Mesenchymal stem cell (in vitro differentiated cells and primary cell): ENCODE data around the gene ASTN2.

Experiments used
- DNase-seq: peaks from one replicate; pipeline ENCODE4 v3.0.0-alpha.2; 2013
- H2AFZ ChIP-seq: one replicate; pipeline ENCODE4 v1.6.1; 2013; ENCODE audit warnings: low read depth, mild to moderate bottlenecking, control low read depth, inconsistent platforms, low read length, moderate library complexity
- H2AK5ac ChIP-seq: 2 replicates; pipeline ENCODE4 v1.6.1; 2013; ENCODE audit warnings: low read length, moderate library complexity, mild to moderate bottlenecking, inconsistent platforms; ENCODE audit not compliant: severe bottlenecking
- H2BK120ac ChIP-seq: one replicate; pipeline ENCODE4 v1.6.1; 2013; ENCODE audit warnings: low read depth, mild to moderate bottlenecking, inconsistent platforms, low read length, moderate library complexity
- H2BK12ac ChIP-seq, 2 experiments: one replicate each; pipeline ENCODE4 v1.6.1; 2013; ENCODE audit warnings: inconsistent platforms in 2 of 2, low read length in 2 of 2, mild to moderate bottlenecking in 2 of 2, moderate library complexity in 2 of 2, control low read depth in 1 of 2
- H2BK15ac ChIP-seq: one replicate; pipeline ENCODE4 v1.6.1; 2013; ENCODE audit warnings: mild to moderate bottlenecking, low read depth, inconsistent platforms; ENCODE audit not compliant: poor library complexity, severe bottlenecking
- H2BK5ac ChIP-seq: 2 replicates; pipeline ENCODE4 v1.6.1; 2013; ENCODE audit warnings: low read depth, mild to moderate bottlenecking, low read length, control low read depth, inconsistent platforms; ENCODE audit not compliant: poor library complexity, severe bottlenecking
- H3K14ac ChIP-seq, 2 experiments: one replicate each; pipeline ENCODE4 v1.6.1; 2013; ENCODE audit warnings: inconsistent platforms in 2 of 2, low read length in 2 of 2, control low read depth in 1 of 2, mild to moderate bottlenecking in 1 of 2, moderate library complexity in 1 of 2
- H3K18ac ChIP-seq, 2 experiments: one replicate each; pipeline ENCODE4 v1.6.1; 2013; ENCODE audit warnings: inconsistent platforms in 2 of 2, low read length in 2 of 2, control low read depth in 1 of 2, low read depth in 1 of 2, mild to moderate bottlenecking in 1 of 2
- H3K23ac ChIP-seq, 2 experiments: one replicate each; pipeline ENCODE4 v1.6.1; 2013; ENCODE audit warnings: inconsistent platforms in 2 of 2, low read length in 2 of 2, mild to moderate bottlenecking in 2 of 2, moderate library complexity in 2 of 2, control low read depth in 1 of 2
- H3K27ac ChIP-seq: 2 replicates; pipeline ENCODE4 v1.5.1; 2013; ENCODE audit warnings: mild to moderate bottlenecking, moderate library complexity, low read length, control low read depth, inconsistent platforms; ENCODE audit not compliant: poor library complexity, severe bottlenecking
- H3K27me3 ChIP-seq, 2 experiments: 2 replicates each; pipeline versions ENCODE4 v1.6.1 to v1.7.0; 2013; ENCODE audit warnings: low read length in 2 of 2, mild to moderate bottlenecking in 2 of 2, moderate library complexity in 2 of 2, control low read depth in 1 of 2, inconsistent platforms in 1 of 2; ENCODE audit not compliant: control insufficient read depth in 1 of 2, insufficient read depth in 1 of 2
- H3K36me3 ChIP-seq, 2 experiments: 2 replicates each; pipeline versions ENCODE4 v1.6.1 to v1.7.0; 2013; ENCODE audit warnings: low read length in 2 of 2, control low read depth in 1 of 2, inconsistent platforms in 1 of 2, low read depth in 1 of 2, mild to moderate bottlenecking in 1 of 2; ENCODE audit not compliant: insufficient read depth in 2 of 2, control insufficient read depth in 1 of 2
- H3K4ac ChIP-seq, 2 experiments: one replicate each; pipeline ENCODE4 v1.6.1; 2013; ENCODE audit warnings: inconsistent platforms in 2 of 2, low read length in 2 of 2, mild to moderate bottlenecking in 2 of 2, moderate library complexity in 2 of 2, control low read depth in 1 of 2, low read depth in 1 of 2
- H3K4me1 ChIP-seq: 2 replicates; pipeline ENCODE4 v1.6.1; 2013; ENCODE audit warnings: low read depth, low read length, control low read depth; ENCODE audit not compliant: control insufficient read depth, insufficient read depth
- H3K4me2 ChIP-seq: 2 replicates; pipeline ENCODE4 v1.6.1; 2013; ENCODE audit warnings: low read length, mild to moderate bottlenecking, inconsistent platforms; ENCODE audit not compliant: poor library complexity, severe bottlenecking
- H3K4me3 ChIP-seq, 2 experiments: 2 replicates each; pipeline versions ENCODE4 v1.5.1 to v1.7.0; 2013; ENCODE audit warnings: low read length in 2 of 2, mild to moderate bottlenecking in 2 of 2, control low read depth in 1 of 2, low read depth in 1 of 2; ENCODE audit not compliant: insufficient read depth in 1 of 2
- H3K79me1 ChIP-seq: replicated peaks from 2 replicates; pipeline ENCODE4 v1.6.1; 2013; ENCODE audit warnings: mild to moderate bottlenecking, control low read depth, low read length, inconsistent platforms; ENCODE audit not compliant: poor library complexity, severe bottlenecking
- H3K9ac ChIP-seq: 2 replicates; pipeline ENCODE4 v1.7.0; 2013; ENCODE audit warnings: mild to moderate bottlenecking, low read length, moderate library complexity
- H3K9me3 ChIP-seq: 2 replicates; pipeline ENCODE4 v1.7.0; 2013; ENCODE audit warnings: mild to moderate bottlenecking, low read length; ENCODE audit not compliant: control insufficient read depth
- H4K8ac ChIP-seq: one replicate; pipeline ENCODE4 v1.6.1; 2013; ENCODE audit warnings: inconsistent platforms, mild to moderate bottlenecking, low read length, moderate library complexity
- H4K91ac ChIP-seq: one replicate; pipeline ENCODE4 v1.6.1; 2013; ENCODE audit warnings: mild to moderate bottlenecking, low read length, inconsistent platforms
- WGBS: methylation state at CpG from one replicate; pipeline ENCODE4 v1.1.7; 2013; ENCODE audit warnings: mixed read lengths; 5-methylcytosine and 5-hydroxymethylcytosine counted together

Gene ASTN2

GRCh38 chr9:116749176-116749575 is 665.7 kb downstream of the ASTN2 start:
- Histone ChIP-seq H2BK15ac (no peak overlapping the region), H3K18ac (no peak overlapping the region), H4K91ac (no peak overlapping the region), H3K9me3 (no peaks in the 10 kb centered on the region), H3K27me3 (no peaks in the 10 kb centered on the region), H3K4me1 (no peaks in the 10 kb centered on the region), H3K36me3 (no peaks in the 10 kb centered on the region), H3K27ac (no peak overlapping the region), H3K9ac (no peak overlapping the region), H3K14ac (no peak overlapping the region), H2AK5ac (no peak overlapping the region), H2BK120ac (no peak overlapping the region), H3K4ac (no peak overlapping the region), H4K8ac (no peak overlapping the region), H2AFZ (no peak overlapping the region), H2BK5ac (no peak overlapping the region), H2BK12ac (no peak overlapping the region), H3K79me1 (no peaks in the 10 kb centered on the region), H3K4me3 (no peak overlapping the region), H3K23ac (no peak overlapping the region), H3K4me2 (no peak overlapping the region)
- DNase-seq, result no peak
- 93% methylated on average over 3 of the region's 3 CpGs for WGBS

- Histone ChIP-seq H3K9me3 (no peaks in the 10 kb centered on the region), H2BK5ac (no peak overlapping the region), H3K4me2 (no peak overlapping the region), H2AFZ (no peak overlapping the region), H3K9ac (no peak overlapping the region), H3K4me1 (peaks cover 1% of the 10 kb centered on the region), H3K23ac (no peak overlapping the region), H2BK12ac (no peak overlapping the region), H4K91ac (no peak overlapping the region), H3K14ac (no peak overlapping the region), H3K4me3 (no peak overlapping the region), H3K27me3 (peaks cover 0 to 7% of the 10 kb centered on the region in 2 experiments), H3K79me1 (no peaks in the 10 kb centered on the region), H3K27ac (no peak overlapping the region), H2BK15ac (no peak overlapping the region), H3K4ac (no peak overlapping the region), H2AK5ac (no peak overlapping the region), H4K8ac (no peak overlapping the region), H3K36me3 (no peaks in the 10 kb centered on the region), H2BK120ac (no peak overlapping the region), H3K18ac (no peak overlapping the region)
- no peak for DNase-seq
- WGBS, result 79% methylated on average over 2 of the region's 2 CpGs
Measured at GRCh38 chr9:116741742-116742141, 673.1 kb downstream of the ASTN2 start.

GRCh38 chr9:116741086-116741740 is 673.6 kb downstream of the ASTN2 start:
- H3K9me3 ChIP-seq, result no peaks in the 10 kb centered on the region
- H3K18ac ChIP-seq, result no peak overlapping the region
- no peak overlapping the region for H2AK5ac ChIP-seq
- H3K79me1 ChIP-seq, result no peaks in the 10 kb centered on the region
- peaks cover 1% of the 10 kb centered on the region for H3K4me1 ChIP-seq
- no peak overlapping the region for H4K8ac ChIP-seq
- DNase-seq, result no peak
- WGBS, result 72% methylated on average over 2 of the region's 3 CpGs
- no peak overlapping the region for H3K27ac ChIP-seq
- H3K23ac ChIP-seq, result no peak overlapping the region
- H2BK120ac ChIP-seq, result no peak overlapping the region
- no peak overlapping the region for H3K4me2 ChIP-seq
- no peak overlapping the region for H2BK5ac ChIP-seq
- no peak overlapping the region for H3K4me3 ChIP-seq
- H3K27me3 ChIP-seq, result peaks cover 0 to 10% of the 10 kb centered on the region in 2 experiments
- H2AFZ ChIP-seq, result no peak overlapping the region
- H3K36me3 ChIP-seq, result no peaks in the 10 kb centered on the region
- H3K14ac ChIP-seq, result no peak overlapping the region
- no peak overlapping the region for H2BK12ac ChIP-seq
- H3K4ac ChIP-seq, result no peak overlapping the region
- H4K91ac ChIP-seq, result no peak overlapping the region
- no peak overlapping the region for H3K9ac ChIP-seq
- no peak overlapping the region for H2BK15ac ChIP-seq

GRCh38 chr9:116737152-116737546 is 677.7 kb downstream of the ASTN2 start:
- Histone ChIP-seq H2BK12ac (peak overlapping the region in 1 of 2 experiments; percentile 25), H3K14ac (no peak overlapping the region), H3K4me1 (peaks cover 1% of the 10 kb centered on the region), H3K27me3 (peaks cover 7 to 16% of the 10 kb centered on the region in 2 experiments), H3K4me2 (peak overlapping the region; percentile 55), H3K9ac (peak overlapping the region; percentile 63), H4K91ac (no peak overlapping the region), H3K27ac (no peak overlapping the region), H4K8ac (no peak overlapping the region), H3K36me3 (no peaks in the 10 kb centered on the region), H3K4me3 (peak overlapping the region in 1 of 2 experiments; percentile 56), H3K4ac (no peak overlapping the region), H2AFZ (no peak overlapping the region), H2AK5ac (no peak overlapping the region), H2BK15ac (no peak overlapping the region), H3K23ac (no peak overlapping the region), H3K9me3 (no peaks in the 10 kb centered on the region), H2BK120ac (no peak overlapping the region), H3K79me1 (no peaks in the 10 kb centered on the region), H2BK5ac (no peak overlapping the region), H3K18ac (no peak overlapping the region)
- 16% methylated on average over 15 of the region's 16 CpGs for WGBS
- DNase-seq, result peak; percentile 80
